Measurements from ENCODE around the gene ASS1. TPM values are rescaled to one million over a fixed set of nuclear protein-coding genes. Genes with fewer than 3 reads are reported as not detected.

ASS1 gene
- total RNA-seq, 1 donor from 2014 or later: 109 TPM

DNA sequence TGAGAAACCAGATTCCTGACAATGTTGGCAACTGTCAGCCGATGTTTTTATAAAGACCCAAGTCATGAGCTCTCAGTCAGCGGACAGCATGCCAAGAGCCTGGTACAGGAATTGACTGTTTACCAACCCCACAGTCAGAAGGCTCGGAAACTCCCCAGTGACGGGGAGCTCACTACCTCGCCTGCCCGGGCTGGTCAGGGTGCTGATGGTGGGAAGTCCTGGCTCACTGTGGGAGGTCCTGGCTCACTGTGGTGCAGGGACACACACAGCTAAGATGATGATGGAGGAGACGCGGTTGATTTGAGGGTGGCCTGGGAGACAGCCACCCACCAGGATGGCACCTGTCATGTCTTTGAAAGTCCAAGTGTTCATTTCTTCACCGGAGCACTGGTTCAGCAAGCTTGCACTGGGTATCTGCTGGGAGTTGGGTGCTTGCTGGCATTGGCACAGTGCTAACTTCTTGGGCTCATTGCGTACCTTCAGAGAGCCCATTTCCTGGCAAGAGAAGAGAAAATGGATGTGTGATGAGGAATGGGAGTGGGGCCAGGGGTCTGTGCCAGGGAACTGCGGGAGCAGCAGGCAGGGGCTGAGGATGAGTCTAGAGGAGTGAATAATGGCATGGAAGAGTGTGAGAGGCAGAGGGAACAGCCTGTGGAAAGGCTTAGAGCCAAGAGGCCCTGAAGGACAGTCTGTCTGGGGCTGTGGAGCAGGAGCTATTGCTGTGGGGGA, 15.3 kb downstream of the ASS1 start:
- Histone ChIP-seq H3K9me3 (ENCODE audit: control insufficient read depth in 3 of 3, low read length in 3 of 3) (no peaks in the 10 kb centered on the region), H3K4me3 (ENCODE audit: low read length in 3 of 3) (no peak overlapping the region), H3K9ac (ENCODE audit: low read depth in 1 of 3, low read length in 3 of 3) (no peak overlapping the region), H3K27me3 (ENCODE audit: control insufficient read depth in 3 of 3, insufficient read depth in 3 of 3, low read length in 3 of 3) (peaks cover 0 to 11% (median 0%) of the 10 kb centered on the region in 3 donors), H3K36me3 (ENCODE audit: control insufficient read depth in 3 of 3, insufficient read depth in 3 of 3, low read length in 3 of 3) (peaks cover 2 to 4% (median 2%) of the 10 kb centered on the region in 3 donors), H3K4me1 (ENCODE audit: control insufficient read depth in 3 of 3, insufficient read depth in 3 of 3, low read length in 3 of 3) (peaks cover 0 to 2% (median 0%) of the 10 kb centered on the region in 3 donors), H3K27ac (ENCODE audit: low read depth, low read length) (no peak overlapping the region)

DNA sequence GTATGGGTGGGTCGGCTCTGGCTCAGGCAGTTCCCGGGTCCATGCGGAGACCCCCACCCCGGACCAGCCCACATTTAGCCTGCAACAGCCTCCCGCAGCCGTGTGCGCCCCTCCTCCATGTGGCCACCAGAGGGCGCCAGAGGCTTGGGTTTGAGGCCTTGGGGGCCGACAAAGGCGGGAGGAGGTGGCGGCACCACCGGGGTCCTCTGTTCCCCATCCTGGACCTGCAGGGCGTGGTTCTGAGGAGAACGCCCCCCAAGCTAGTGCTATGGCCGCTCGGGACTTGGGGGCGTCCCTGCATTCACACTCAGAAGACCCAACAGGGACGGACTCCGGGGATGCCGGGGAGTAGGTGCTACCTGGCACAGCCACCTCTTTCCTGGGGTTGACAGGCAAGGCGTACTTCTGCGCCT, 16.5 kb downstream of the ASS1 start:
- H3K9ac ChIP-seq (ENCODE audit: low read depth in 1 of 3, low read length in 3 of 3): no peak overlapping the region
- no peaks in the 10 kb centered on the region for H3K9me3 ChIP-seq (ENCODE audit: control insufficient read depth in 3 of 3, low read length in 3 of 3)
- H3K4me3 ChIP-seq (ENCODE audit: low read length in 3 of 3): no peak overlapping the region
- no peak overlapping the region for H3K27ac ChIP-seq (ENCODE audit: low read depth, low read length)
- peaks cover 0 to 11% (median 0%) of the 10 kb centered on the region in 3 donors for H3K27me3 ChIP-seq (ENCODE audit: control insufficient read depth in 3 of 3, insufficient read depth in 3 of 3, low read length in 3 of 3)
- peaks cover 2 to 6% (median 4%) of the 10 kb centered on the region in 3 donors for H3K36me3 ChIP-seq (ENCODE audit: control insufficient read depth in 3 of 3, insufficient read depth in 3 of 3, low read length in 3 of 3)
- H3K4me1 ChIP-seq (ENCODE audit: control insufficient read depth in 3 of 3, insufficient read depth in 3 of 3, low read length in 3 of 3): peaks cover 0 to 2% (median 0%) of the 10 kb centered on the region in 3 donors

DNA sequence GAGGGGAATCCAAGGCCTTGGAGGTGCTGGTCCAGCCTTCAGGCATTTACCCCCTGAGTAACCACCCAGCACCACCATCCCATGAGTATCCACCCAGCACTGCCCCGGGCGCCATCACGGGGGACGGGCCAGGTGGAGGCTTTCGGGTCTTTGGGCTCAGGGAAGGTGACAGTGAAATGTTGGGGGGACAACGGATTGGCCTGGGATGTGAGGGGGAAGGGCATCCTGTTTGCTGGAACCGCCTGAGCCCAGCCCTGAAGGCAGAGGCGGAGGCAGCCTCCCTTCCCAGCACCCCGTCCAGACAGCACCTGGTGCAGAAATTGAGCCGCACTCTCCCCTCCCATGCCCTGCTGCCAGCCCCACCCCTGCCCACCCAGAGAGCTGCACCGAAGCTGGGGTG, 17.0 kb downstream of the ASS1 start:
- Histone ChIP-seq H3K36me3 (ENCODE audit: control insufficient read depth in 3 of 3, insufficient read depth in 3 of 3, low read length in 3 of 3) (peaks cover 2 to 6% (median 4%) of the 10 kb centered on the region in 3 donors), H3K4me1 (ENCODE audit: control insufficient read depth in 3 of 3, insufficient read depth in 3 of 3, low read length in 3 of 3) (peaks cover 0 to 2% (median 0%) of the 10 kb centered on the region in 3 donors), H3K27me3 (ENCODE audit: control insufficient read depth in 3 of 3, insufficient read depth in 3 of 3, low read length in 3 of 3) (peaks cover 0 to 11% (median 0%) of the 10 kb centered on the region in 3 donors), H3K9ac (ENCODE audit: low read depth in 1 of 3, low read length in 3 of 3) (no peak overlapping the region), H3K27ac (ENCODE audit: low read depth, low read length) (no peak overlapping the region), H3K9me3 (ENCODE audit: control insufficient read depth in 3 of 3, low read length in 3 of 3) (no peaks in the 10 kb centered on the region), H3K4me3 (ENCODE audit: low read length in 3 of 3) (no peak overlapping the region)

DNA sequence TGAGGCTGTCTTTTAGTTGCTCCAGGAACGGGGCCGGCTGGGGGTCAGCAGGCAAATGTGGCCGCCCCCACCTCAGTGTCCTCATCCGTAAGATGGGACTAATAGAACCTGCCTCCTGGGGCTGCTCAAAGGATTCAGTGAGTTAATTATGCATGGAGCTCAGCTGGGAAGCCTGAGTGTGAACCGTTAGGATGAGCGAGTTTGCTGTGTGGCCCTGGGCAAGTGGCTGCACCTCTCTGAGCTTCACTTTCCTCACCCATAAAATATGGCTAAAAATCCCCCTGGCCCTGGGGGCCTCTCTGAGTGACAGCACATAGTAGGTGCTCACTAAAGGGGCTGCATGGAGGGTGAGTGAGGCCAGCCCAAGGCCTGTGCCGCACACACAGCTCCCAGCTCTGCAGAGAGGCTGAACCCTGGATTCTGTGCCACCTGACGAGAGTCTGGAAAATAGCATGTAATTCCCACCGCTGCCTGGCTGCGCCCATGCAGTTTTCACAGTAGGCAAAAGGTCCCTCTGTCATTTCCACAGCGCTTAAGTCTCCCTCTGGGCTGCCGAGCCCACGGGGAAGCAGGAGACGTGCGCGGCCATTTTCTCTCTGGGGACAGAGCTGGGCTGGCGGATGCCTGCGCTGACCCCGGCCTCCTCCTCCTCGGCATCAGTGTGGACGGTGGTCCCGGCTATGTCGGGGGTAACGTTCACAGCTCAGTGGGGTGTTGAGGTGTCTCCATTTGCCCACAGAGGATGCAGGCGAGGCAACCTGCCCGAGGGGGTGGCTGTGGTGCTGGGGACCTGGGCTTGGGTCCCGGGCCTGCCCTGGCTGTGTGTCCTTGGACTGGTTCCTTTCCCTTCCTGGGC, 18.2 kb downstream of the ASS1 start:
- Histone ChIP-seq H3K4me1 (ENCODE audit: control insufficient read depth in 3 of 3, insufficient read depth in 3 of 3, low read length in 3 of 3) (peaks cover 0 to 2% (median 0%) of the 10 kb centered on the region in 3 donors), H3K4me3 (ENCODE audit: low read length in 3 of 3) (no peak overlapping the region), H3K9ac (ENCODE audit: low read depth in 1 of 3, low read length in 3 of 3) (no peak overlapping the region), H3K36me3 (ENCODE audit: control insufficient read depth in 3 of 3, insufficient read depth in 3 of 3, low read length in 3 of 3) (peaks cover 2 to 8% (median 4%) of the 10 kb centered on the region in 3 donors), H3K27ac (ENCODE audit: low read depth, low read length) (no peak overlapping the region), H3K9me3 (ENCODE audit: control insufficient read depth in 3 of 3, low read length in 3 of 3) (no peaks in the 10 kb centered on the region), H3K27me3 (ENCODE audit: control insufficient read depth in 3 of 3, insufficient read depth in 3 of 3, low read length in 3 of 3) (peaks cover 0 to 11% (median 0%) of the 10 kb centered on the region in 3 donors)

DNA sequence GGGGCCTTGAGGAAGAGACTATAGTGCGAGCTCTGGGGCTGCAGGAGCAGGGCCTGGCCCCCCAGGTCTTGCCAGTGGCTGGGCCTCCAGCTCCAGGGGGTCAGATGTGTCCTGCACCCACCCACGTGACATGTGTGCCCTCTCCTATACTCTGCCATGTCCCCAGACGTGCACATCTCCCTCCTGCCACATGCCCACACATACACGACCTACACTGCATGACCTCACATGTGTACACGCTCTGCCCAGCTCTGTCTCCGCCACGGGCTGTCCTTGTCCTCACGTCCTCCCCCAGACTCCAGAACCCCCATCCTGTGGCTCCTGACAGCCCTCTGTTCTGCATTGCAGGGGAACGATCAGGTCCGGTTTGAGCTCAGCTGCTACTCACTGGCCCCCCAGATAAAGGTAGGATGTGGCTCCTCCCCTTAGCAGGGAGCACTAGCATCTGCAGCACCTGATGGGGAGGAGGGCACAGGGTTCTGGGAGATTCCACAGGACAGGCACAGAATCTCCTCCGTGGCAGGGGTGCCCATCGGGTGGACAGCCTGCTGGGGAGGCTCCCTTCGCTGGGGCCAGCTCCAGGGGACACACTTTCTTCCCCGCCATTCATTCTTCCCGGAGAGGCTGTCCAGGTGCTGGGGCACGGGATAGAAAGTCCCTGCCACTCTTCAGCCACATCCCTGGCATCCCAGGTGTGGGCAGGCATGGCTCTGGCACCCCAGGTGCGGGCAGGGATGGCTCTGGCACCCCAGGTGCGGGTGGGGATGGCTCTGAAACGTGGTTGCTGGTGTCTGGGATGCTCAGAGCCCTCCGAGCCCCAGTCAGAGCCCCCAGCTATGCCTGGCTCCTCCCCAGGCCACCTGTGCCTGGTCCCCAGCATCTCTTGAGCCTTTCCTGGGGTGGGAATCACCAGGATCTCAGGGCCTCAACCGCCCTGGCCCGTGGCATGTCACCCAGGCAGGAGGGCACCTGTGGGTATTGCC, 19.3 kb downstream of the ASS1 start:
- no peak overlapping the region for H3K9ac ChIP-seq (ENCODE audit: low read depth in 1 of 3, low read length in 3 of 3)
- no peak overlapping the region for H3K4me3 ChIP-seq (ENCODE audit: low read length in 3 of 3)
- H3K27me3 ChIP-seq (ENCODE audit: control insufficient read depth in 3 of 3, insufficient read depth in 3 of 3, low read length in 3 of 3): peaks cover 0 to 11% (median 0%) of the 10 kb centered on the region in 3 donors
- no peaks in the 10 kb centered on the region for H3K9me3 ChIP-seq (ENCODE audit: control insufficient read depth in 3 of 3, low read length in 3 of 3)
- H3K27ac ChIP-seq (ENCODE audit: low read depth, low read length): no peak overlapping the region
- H3K36me3 ChIP-seq (ENCODE audit: control insufficient read depth in 3 of 3, insufficient read depth in 3 of 3, low read length in 3 of 3): peaks cover under 1 to 8% (median 4%) of the 10 kb centered on the region in 3 donors
- peaks cover 0 to 2% (median 0%) of the 10 kb centered on the region in 3 donors for H3K4me1 ChIP-seq (ENCODE audit: control insufficient read depth in 3 of 3, insufficient read depth in 3 of 3, low read length in 3 of 3)

DNA sequence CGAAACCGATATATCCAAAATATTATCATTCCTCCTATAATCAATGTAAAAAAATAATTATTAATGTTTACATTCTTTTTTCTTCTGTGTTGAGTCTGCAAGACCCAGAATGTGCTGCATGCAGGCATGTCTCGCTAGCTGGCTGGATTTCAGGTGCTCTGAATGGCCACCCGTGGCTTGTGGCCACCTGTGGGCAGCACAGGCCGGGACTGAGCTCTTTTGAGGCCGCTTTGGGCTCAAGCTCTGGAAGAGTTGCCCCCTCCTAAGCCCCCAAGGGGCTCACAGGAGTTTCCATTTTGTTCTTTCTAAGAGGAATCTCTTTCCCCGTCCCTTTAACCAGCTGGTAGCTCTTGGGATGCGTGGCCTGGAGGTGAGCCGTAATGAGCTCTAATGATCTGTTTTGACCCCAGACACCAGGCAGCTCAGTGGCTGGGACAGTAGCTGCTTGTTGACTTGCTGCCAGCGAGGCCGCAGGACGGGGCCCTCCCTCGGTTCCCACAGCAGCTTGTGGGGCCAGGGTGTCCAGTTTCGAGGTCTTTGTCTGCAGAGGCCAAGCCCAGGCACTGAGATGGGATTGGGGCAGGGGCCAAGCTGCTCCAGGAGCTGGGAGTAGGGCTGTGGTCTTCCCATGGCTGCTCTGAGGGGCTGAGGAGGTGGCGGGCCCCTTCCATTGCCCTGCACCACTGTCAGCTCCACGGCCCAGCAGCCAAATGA, 20.8 kb downstream of the ASS1 start:
- Histone ChIP-seq H3K27me3 (ENCODE audit: control insufficient read depth in 3 of 3, insufficient read depth in 3 of 3, low read length in 3 of 3) (peaks cover 0 to 3% (median 0%) of the 10 kb centered on the region in 3 donors), H3K36me3 (ENCODE audit: control insufficient read depth in 3 of 3, insufficient read depth in 3 of 3, low read length in 3 of 3) (peaks cover 3 to 11% (median 7%) of the 10 kb centered on the region in 3 donors)

DNA sequence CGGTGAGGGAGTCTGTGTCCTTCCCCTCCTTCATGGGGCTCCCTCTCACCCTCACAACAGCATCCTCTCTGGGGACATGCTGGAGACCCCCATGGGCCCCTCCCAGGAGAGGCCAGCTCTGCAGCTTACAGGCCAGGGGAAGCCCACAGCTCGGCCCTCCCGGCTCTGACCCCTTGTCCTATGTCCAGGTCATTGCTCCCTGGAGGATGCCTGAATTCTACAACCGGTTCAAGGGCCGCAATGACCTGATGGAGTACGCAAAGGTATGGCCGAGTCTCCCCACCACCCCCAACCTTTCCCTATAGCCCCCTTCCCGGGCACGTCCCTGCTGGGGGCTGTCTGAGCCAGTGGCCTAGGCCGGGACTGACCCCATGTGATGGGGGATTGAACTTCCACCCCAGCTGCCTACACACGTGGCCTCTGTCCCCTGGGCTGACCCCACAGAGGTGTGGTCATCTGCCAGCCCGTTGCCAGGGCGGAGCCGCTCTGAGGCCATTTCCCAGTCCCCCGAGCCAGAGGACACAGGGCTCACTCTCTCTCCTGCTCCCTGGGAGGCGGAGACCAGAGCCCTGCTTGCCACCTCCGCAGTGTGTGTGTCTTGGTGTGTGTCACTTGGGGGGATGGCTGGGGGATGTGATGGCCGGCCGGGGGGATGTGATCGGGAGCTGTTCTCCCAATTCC, 21.9 kb downstream of the ASS1 start:
- no peak overlapping the region for H3K4me3 ChIP-seq (ENCODE audit: low read length in 3 of 3)
- H3K9ac ChIP-seq (ENCODE audit: low read depth in 1 of 3, low read length in 3 of 3): no peak overlapping the region
- H3K4me1 ChIP-seq (ENCODE audit: control insufficient read depth in 3 of 3, insufficient read depth in 3 of 3, low read length in 3 of 3): no peaks in the 10 kb centered on the region
- H3K9me3 ChIP-seq (ENCODE audit: control insufficient read depth in 3 of 3, low read length in 3 of 3): no peaks in the 10 kb centered on the region
- no peaks in the 10 kb centered on the region for H3K27me3 ChIP-seq (ENCODE audit: control insufficient read depth in 3 of 3, insufficient read depth in 3 of 3, low read length in 3 of 3)
- peaks cover 3 to 16% (median 12%) of the 10 kb centered on the region in 3 donors for H3K36me3 ChIP-seq (ENCODE audit: control insufficient read depth in 3 of 3, insufficient read depth in 3 of 3, low read length in 3 of 3)
- H3K27ac ChIP-seq (ENCODE audit: low read depth, low read length): no peak overlapping the region

More for the DNA sequence above, 20.8 kb downstream of the ASS1 start:
- Histone ChIP-seq H3K27ac (ENCODE audit: low read depth, low read length) (no peak overlapping the region), H3K9ac (ENCODE audit: low read depth in 1 of 3, low read length in 3 of 3) (no peak overlapping the region), H3K4me3 (ENCODE audit: low read length in 3 of 3) (no peak overlapping the region), H3K9me3 (ENCODE audit: control insufficient read depth in 3 of 3, low read length in 3 of 3) (no peaks in the 10 kb centered on the region), H3K4me1 (ENCODE audit: control insufficient read depth in 3 of 3, insufficient read depth in 3 of 3, low read length in 3 of 3) (peaks cover 0 to 2% (median 0%) of the 10 kb centered on the region in 3 donors)

DNA sequence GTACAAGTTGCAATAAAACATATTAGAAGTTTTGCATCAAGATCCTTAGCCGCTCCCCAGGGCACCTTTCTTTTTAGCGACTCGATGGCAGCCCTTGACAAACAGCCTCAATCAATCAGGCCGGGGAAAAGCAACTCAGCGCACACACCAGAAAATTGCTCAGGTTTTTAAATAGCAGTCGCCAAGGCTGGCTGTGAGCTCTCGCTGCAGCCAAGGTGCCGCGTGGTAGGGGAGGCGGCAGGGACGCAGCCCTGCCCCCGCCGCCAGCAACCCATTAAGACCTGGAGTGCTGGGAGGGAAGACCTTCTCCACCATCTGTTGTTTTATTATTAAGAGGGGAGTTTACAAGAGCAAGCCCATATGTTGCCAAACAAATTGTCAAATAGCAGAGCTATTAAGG, 22.6 kb downstream of the ASS1 start:
- Histone ChIP-seq H3K9ac (ENCODE audit: low read depth in 1 of 3, low read length in 3 of 3) (no peak overlapping the region), H3K27me3 (ENCODE audit: control insufficient read depth in 3 of 3, insufficient read depth in 3 of 3, low read length in 3 of 3) (no peaks in the 10 kb centered on the region), H3K4me1 (ENCODE audit: control insufficient read depth in 3 of 3, insufficient read depth in 3 of 3, low read length in 3 of 3) (no peaks in the 10 kb centered on the region), H3K27ac (ENCODE audit: low read depth, low read length) (no peak overlapping the region), H3K9me3 (ENCODE audit: control insufficient read depth in 3 of 3, low read length in 3 of 3) (no peaks in the 10 kb centered on the region), H3K4me3 (ENCODE audit: low read length in 3 of 3) (no peak overlapping the region), H3K36me3 (ENCODE audit: control insufficient read depth in 3 of 3, insufficient read depth in 3 of 3, low read length in 3 of 3) (peaks cover 3 to 16% (median 12%) of the 10 kb centered on the region in 3 donors)
